Trophoblast cell (in vitro differentiated cells and primary cell): ENCODE data around the gene DNAJB8.

ENCODE experiments used
- DNase-seq, 2 donors: peaks; one replicate each; pipeline ENCODE4 v3.0.0-alpha.2; 2016
- H2AFZ ChIP-seq: 2 replicates; pipeline ENCODE4 v1.6.1; 2013; ENCODE audit warnings: low read length, moderate library complexity, mild to moderate bottlenecking; ENCODE audit not compliant: insufficient read depth, poor library complexity
- H2AK5ac ChIP-seq: 2 replicates; pipeline ENCODE4 v1.6.1; 2013; ENCODE audit warnings: mild to moderate bottlenecking, low read length
- H2BK120ac ChIP-seq: 2 replicates; pipeline ENCODE4 v1.6.1; 2013; ENCODE audit warnings: low read length, mild to moderate bottlenecking, moderate library complexity; ENCODE audit not compliant: insufficient read depth, poor library complexity
- H2BK12ac ChIP-seq: 2 replicates; pipeline ENCODE4 v1.6.1; 2013; ENCODE audit warnings: mild to moderate bottlenecking, low read length, moderate library complexity
- H2BK5ac ChIP-seq: 2 replicates; pipeline ENCODE4 v1.6.1; 2013; ENCODE audit warnings: low read length, low read depth, moderate library complexity, mild to moderate bottlenecking; ENCODE audit not compliant: poor library complexity
- H3K14ac ChIP-seq: 2 replicates; pipeline ENCODE4 v1.6.1; 2013; ENCODE audit warnings: mild to moderate bottlenecking, low read length
- H3K18ac ChIP-seq: 2 replicates; pipeline ENCODE4 v1.6.1; 2013; ENCODE audit warnings: mild to moderate bottlenecking, low read length
- H3K23ac ChIP-seq: 2 replicates; pipeline ENCODE4 v1.6.1; 2013; ENCODE audit warnings: low read length
- H3K27ac ChIP-seq: 2 replicates; pipeline ENCODE4 v1.5.1; 2013; ENCODE audit warnings: low read depth, mild to moderate bottlenecking, inconsistent platforms, low read length, moderate library complexity
- H3K27me3 ChIP-seq: 2 replicates; pipeline ENCODE4 v1.6.1; 2013; ENCODE audit warnings: inconsistent platforms, mild to moderate bottlenecking, low read length, moderate library complexity; ENCODE audit not compliant: insufficient read depth
- H3K36me3 ChIP-seq, 2 experiments: 1 replicate in 1 of 2; 2 replicates in 1 of 2; pipeline ENCODE4 v1.6.1; 2013; ENCODE audit warnings: low read length in 2 of 2, mild to moderate bottlenecking in 2 of 2, moderate library complexity in 1 of 2; ENCODE audit not compliant: insufficient read depth in 2 of 2, control insufficient read depth in 1 of 2
- H3K4ac ChIP-seq: 2 replicates; pipeline ENCODE4 v1.6.1; 2013; ENCODE audit warnings: low read depth, mild to moderate bottlenecking, low read length, moderate library complexity
- H3K4me1 ChIP-seq, 2 experiments: 1 replicate in 1 of 2; 2 replicates in 1 of 2; pipeline ENCODE4 v1.6.1; 2013; ENCODE audit warnings: low read length in 2 of 2, mild to moderate bottlenecking in 2 of 2, moderate library complexity in 1 of 2; ENCODE audit not compliant: insufficient read depth in 2 of 2, control insufficient read depth in 1 of 2
- H3K4me2 ChIP-seq: 2 replicates; pipeline ENCODE4 v1.6.1; 2013; ENCODE audit warnings: inconsistent platforms, mild to moderate bottlenecking, low read length, moderate library complexity
- H3K4me3 ChIP-seq: 2 replicates; pipeline ENCODE4 v1.5.1; 2013; ENCODE audit warnings: mild to moderate bottlenecking, low read depth, low read length, inconsistent platforms
- H3K79me1 ChIP-seq: one replicate; pipeline ENCODE4 v1.6.1; 2013; ENCODE audit warnings: low read length
- H3K79me2 ChIP-seq: 2 replicates; pipeline ENCODE4 v1.6.1; 2013; ENCODE audit warnings: low read length, mild to moderate bottlenecking; ENCODE audit not compliant: control insufficient read depth, insufficient read depth, poor library complexity
- H3K9ac ChIP-seq: 2 replicates; pipeline ENCODE4 v1.6.1; 2013; ENCODE audit warnings: mild to moderate bottlenecking, low read length
- H3K9me3 ChIP-seq: 2 replicates; pipeline ENCODE4 v1.6.1; 2013; ENCODE audit warnings: low read depth, mild to moderate bottlenecking, control low read depth, inconsistent platforms, low read length; ENCODE audit not compliant: insufficient read depth
- H4K12ac ChIP-seq: 2 replicates; pipeline ENCODE4 v1.6.1; 2013; ENCODE audit warnings: low read depth, mild to moderate bottlenecking, low read length, moderate library complexity
- H4K8ac ChIP-seq: 2 replicates; pipeline ENCODE4 v1.6.1; 2013; ENCODE audit warnings: low read depth, mild to moderate bottlenecking, low read length, moderate library complexity
- H4K91ac ChIP-seq: one replicate; pipeline ENCODE4 v1.6.1; 2013; ENCODE audit warnings: low read depth, mild to moderate bottlenecking, low read length, moderate library complexity
- WGBS: extraction: QIAGEN DNeasy Blood & Tissue Kit; methylation state at CpG from one replicate; pipeline ENCODE4 v1.1.7; 2013; ENCODE audit warnings: missing lambda C conversion rate; ENCODE audit not compliant: insufficient read length, insufficient coverage; ENCODE audit errors: extremely low coverage; 5-methylcytosine and 5-hydroxymethylcytosine counted together

Gene DNAJB8

DNA sequence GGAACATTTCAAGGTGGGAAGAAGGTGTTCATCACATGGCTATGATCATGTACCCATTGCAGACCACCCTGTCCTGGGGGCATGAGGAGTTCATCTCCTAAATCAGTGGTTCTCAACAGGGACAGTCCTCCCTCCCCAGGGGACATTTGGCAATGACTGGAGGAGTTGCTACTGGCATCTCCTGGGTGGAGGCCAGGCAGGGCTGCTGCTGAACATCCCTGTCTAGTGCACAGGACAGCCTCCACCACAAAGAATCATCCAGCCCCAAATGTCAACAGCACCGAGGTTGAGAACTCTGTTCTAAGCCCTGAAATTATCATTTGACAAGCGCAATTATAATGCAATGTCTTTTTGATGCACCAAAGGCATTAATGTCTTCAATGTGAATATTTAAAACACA lies 4.4 kb upstream of the DNAJB8 start:
- no peak overlapping the region for H2BK5ac ChIP-seq
- no peaks in the 10 kb centered on the region for H3K36me3 ChIP-seq
- no peak overlapping the region for H3K27ac ChIP-seq
- H2AK5ac ChIP-seq, result no peak overlapping the region
- DNase-seq, result no peak
- no peak overlapping the region for H4K8ac ChIP-seq
- no peaks in the 10 kb centered on the region for H3K27me3 ChIP-seq
- H3K14ac ChIP-seq, result no peak overlapping the region
- no peaks in the 10 kb centered on the region for H3K79me1 ChIP-seq
- peaks cover 0 to 2% of the 10 kb centered on the region in 2 experiments for H3K4me1 ChIP-seq
- H2AFZ ChIP-seq, result no peak overlapping the region
- peaks cover 2% of the 10 kb centered on the region for H3K9me3 ChIP-seq
- H4K91ac ChIP-seq, result no peak overlapping the region
- no peak overlapping the region for H3K4me3 ChIP-seq
- H4K12ac ChIP-seq, result no peak overlapping the region
- no peak overlapping the region for H2BK12ac ChIP-seq
- H3K79me2 ChIP-seq, result no peaks in the 10 kb centered on the region
- H3K9ac ChIP-seq, result no peak overlapping the region
- no peak overlapping the region for H3K4me2 ChIP-seq
- H2BK120ac ChIP-seq, result no peak overlapping the region
- WGBS, result no CpG with 5 or more reads among the region's 2 CpGs
- no peak overlapping the region for H3K23ac ChIP-seq
- H3K4ac ChIP-seq, result no peak overlapping the region
- H3K18ac ChIP-seq, result no peak overlapping the region

- no peak overlapping the region for H3K4me2 ChIP-seq
- no peaks in the 10 kb centered on the region for H3K79me1 ChIP-seq
- H3K4ac ChIP-seq, result no peak overlapping the region
- peaks cover 2% of the 10 kb centered on the region for H3K9me3 ChIP-seq
- H3K36me3 ChIP-seq, result no peaks in the 10 kb centered on the region
- peaks cover 0 to 2% of the 10 kb centered on the region in 2 experiments for H3K4me1 ChIP-seq
- no peaks in the 10 kb centered on the region for H3K79me2 ChIP-seq
- no peak overlapping the region for H3K18ac ChIP-seq
- no CpG with 5 or more reads among the region's 13 CpGs for WGBS
- H3K23ac ChIP-seq, result no peak overlapping the region
- no peak overlapping the region for H3K9ac ChIP-seq
- H3K14ac ChIP-seq, result no peak overlapping the region
- no peak overlapping the region for H2AFZ ChIP-seq
- no peak overlapping the region for H4K12ac ChIP-seq
- no peak overlapping the region for H2BK120ac ChIP-seq
- no peak overlapping the region for H3K4me3 ChIP-seq
- no peak for DNase-seq
- no peaks in the 10 kb centered on the region for H3K27me3 ChIP-seq
- no peak overlapping the region for H3K27ac ChIP-seq
- no peak overlapping the region for H2AK5ac ChIP-seq
- no peak overlapping the region for H4K8ac ChIP-seq
- H2BK12ac ChIP-seq, result no peak overlapping the region
- no peak overlapping the region for H2BK5ac ChIP-seq
- no peak overlapping the region for H4K91ac ChIP-seq
Observed at GRCh38 chr3:128470134-128470899, 3.6 kb upstream of the DNAJB8 start.

- H4K12ac ChIP-seq, result no peak overlapping the region
- H3K14ac ChIP-seq, result no peak overlapping the region
- WGBS, result no CpG with 5 or more reads among the region's 6 CpGs
- H2BK5ac ChIP-seq, result no peak overlapping the region
- H3K27ac ChIP-seq, result no peak overlapping the region
- H3K79me2 ChIP-seq, result no peaks in the 10 kb centered on the region
- H3K4ac ChIP-seq, result no peak overlapping the region
- H3K18ac ChIP-seq, result no peak overlapping the region
- H3K4me1 ChIP-seq, result no peaks in the 10 kb centered on the region
- DNase-seq, result no peak
- H3K4me3 ChIP-seq, result no peak overlapping the region
- H4K8ac ChIP-seq, result no peak overlapping the region
- H3K4me2 ChIP-seq, result no peak overlapping the region
- H3K36me3 ChIP-seq, result no peaks in the 10 kb centered on the region
- H4K91ac ChIP-seq, result no peak overlapping the region
- no peak overlapping the region for H3K23ac ChIP-seq
- no peaks in the 10 kb centered on the region for H3K79me1 ChIP-seq
- H3K9ac ChIP-seq, result no peak overlapping the region
- no peak overlapping the region for H2AFZ ChIP-seq
- H2BK120ac ChIP-seq, result no peak overlapping the region
- H2AK5ac ChIP-seq, result no peak overlapping the region
- H2BK12ac ChIP-seq, result no peak overlapping the region
- H3K27me3 ChIP-seq, result no peaks in the 10 kb centered on the region
- H3K9me3 ChIP-seq, result peaks cover 2% of the 10 kb centered on the region
Observed at GRCh38 chr3:128469556-128469955, 2.9 kb upstream of the DNAJB8 start.

DNA sequence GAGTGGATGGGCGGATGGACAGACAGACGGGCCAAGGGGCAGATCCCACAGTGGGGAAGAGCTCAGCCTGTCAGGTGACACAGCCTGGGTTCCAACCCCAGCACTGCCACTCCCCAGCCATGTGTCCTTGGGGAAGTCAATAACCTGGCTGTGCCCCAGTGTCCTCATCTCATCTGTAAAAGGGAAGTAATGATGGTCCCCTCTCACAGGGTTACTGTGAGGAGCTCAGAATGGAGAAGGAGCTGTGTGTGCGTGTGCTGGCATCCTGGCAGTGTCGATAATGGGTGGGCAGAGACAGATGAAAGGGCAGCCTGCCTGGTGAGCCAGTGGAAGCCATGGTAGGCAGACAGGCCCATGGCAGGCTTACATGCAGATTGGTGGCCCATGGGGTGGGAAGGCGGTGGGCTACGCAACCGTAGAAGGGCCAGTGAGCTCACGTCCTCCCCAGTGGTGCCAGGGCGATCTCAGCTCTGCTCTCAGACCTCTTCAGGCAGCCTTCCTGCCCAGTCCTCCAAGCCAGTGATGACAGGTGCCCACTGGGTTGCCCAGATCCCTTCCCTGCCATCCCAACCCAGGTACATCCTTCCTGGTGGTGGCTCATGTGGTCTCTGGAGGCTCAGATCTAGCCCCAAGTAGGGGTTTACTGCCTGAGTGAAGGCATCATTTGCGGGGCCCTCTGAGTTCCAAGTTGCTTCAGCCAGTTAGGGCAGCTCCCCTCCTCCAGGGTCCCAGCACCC lies 2.3 kb upstream of the DNAJB8 start:
- Histone ChIP-seq H2BK12ac (no peak overlapping the region), H3K36me3 (no peaks in the 10 kb centered on the region), H3K27me3 (no peaks in the 10 kb centered on the region), H3K4ac (no peak overlapping the region), H3K27ac (no peak overlapping the region), H4K8ac (no peak overlapping the region), H4K91ac (no peak overlapping the region), H3K14ac (no peak overlapping the region), H3K23ac (no peak overlapping the region), H3K79me2 (no peaks in the 10 kb centered on the region), H3K18ac (no peak overlapping the region), H4K12ac (no peak overlapping the region), H2AK5ac (no peak overlapping the region), H3K9ac (no peak overlapping the region), H3K4me2 (no peak overlapping the region), H3K79me1 (no peaks in the 10 kb centered on the region), H2BK5ac (no peak overlapping the region), H3K9me3 (peaks cover 2% of the 10 kb centered on the region), H2BK120ac (no peak overlapping the region), H3K4me1 (no peaks in the 10 kb centered on the region), H2AFZ (no peak overlapping the region), H3K4me3 (no peak overlapping the region)
- WGBS, result no CpG with 5 or more reads among the region's 10 CpGs
- DNase-seq, result no peak
